Right lobe of liver (tissue), 4 donors: Measurements from ENCODE around the gene IGFBP5.

ENCODE experiments used
- CTCF ChIP-seq, 4 donors: fragments of 200-600 bp in 3 of 4; fragments of 450-650 bp in 1 of 4; IDR thresholded peaks; one replicate each; pipeline versions ENCODE4 v1.5.1 to v1.8.0; 2016 to 2022; ENCODE audit warnings: antibody characterized with exemption in 4 of 4, mild to moderate bottlenecking in 2 of 4
- POLR2A ChIP-seq: fragments of 450-650 bp; IDR thresholded peaks from one replicate; pipeline ENCODE4 v1.6.1; 2017; ENCODE audit warnings: antibody characterized with exemption, mild to moderate bottlenecking
- donor health status: DM: no; HTN: no; CAD: no.
- donor health status: DM: no; HTN: no; CAD: no.
- donor health status: DM: no; HTN: yes; CAD: no.

GRCh38 chr2:216671081-216671411 is 24.3 kb downstream of the IGFBP5 start:
- no peak for TF ChIP-seq POLR2A
- no peak for TF ChIP-seq CTCF (IDR thresholded peaks at IDR 0.05)
